Coronary artery (tissue), 2 donors: ENCODE measurements around the gene BACH2.
A peak's percentile ranks its signal among the peaks of the same experiment; 100 is the strongest.

Experiments used
- DNase-seq: peaks from one replicate; pipeline ENCODE4 v3.0.0-alpha.2; 2017; ENCODE audit warnings: low spot score
- H3K27ac ChIP-seq, 2 donors: fragments of 200-600 bp; sonication (generic); one replicate each; pipeline ENCODE4 v1.5.1; 2016 to 2019
- H3K4me3 ChIP-seq: fragments of 200-600 bp; sonication (generic); 2 replicates; pipeline ENCODE4 v1.5.1; 2016; ENCODE audit warnings: mild to moderate bottlenecking, moderate library complexity
- CTCF ChIP-seq: fragments of 200-600 bp; sonication (generic); IDR thresholded peaks from one replicate; pipeline ENCODE4 v1.5.1; 2019; ENCODE audit warnings: antibody characterized with exemption

BACH2 gene

GRCh38 chr6:90015883-90016282, 280.8 kb downstream of the BACH2 start:
- no peak overlapping the region for H3K27ac ChIP-seq
- no peak for TF ChIP-seq CTCF
- no peak for DNase-seq
- no peak overlapping the region for H3K4me3 ChIP-seq

GRCh38 chr6:90008908-90009501, 287.6 kb downstream of the BACH2 start:
- Histone ChIP-seq H3K27ac (peak overlapping the region in 1 of 2 donors; percentile 32), H3K4me3 (no peak overlapping the region)
- DNase-seq, result no peak
- TF ChIP-seq CTCF, result no peak

GRCh38 chr6:90008189-90008907, 288.3 kb downstream of the BACH2 start:
- TF ChIP-seq CTCF, result no peak
- Histone ChIP-seq H3K27ac (no peak overlapping the region), H3K4me3 (no peak overlapping the region)
- DNase-seq, result no peak

- Histone ChIP-seq H3K27ac (no peak overlapping the region), H3K4me3 (no peak overlapping the region)
- TF ChIP-seq CTCF, result no peak
- DNase-seq, result no peak
Observed at GRCh38 chr6:90005048-90005827, 291.4 kb downstream of the BACH2 start.

- TF ChIP-seq CTCF, result no peak
- Histone ChIP-seq H3K27ac (no peak overlapping the region), H3K4me3 (no peak overlapping the region)
- no peak for DNase-seq
Observed at GRCh38 chr6:90004511-90004910, 292.1 kb downstream of the BACH2 start.

GRCh38 chr6:90003941-90004340, 292.7 kb downstream of the BACH2 start:
- DNase-seq, result no peak
- Histone ChIP-seq H3K27ac (no peak overlapping the region), H3K4me3 (no peak overlapping the region)
- no peak for TF ChIP-seq CTCF
